WTC11 (cell line): ENCODE data around the gene TFDP1. TPM values are rescaled to one million over a fixed set of nuclear protein-coding genes. Genes with fewer than 3 reads are reported as not detected.
"Not testable (repeated sequence)": the region's sequence is repeated elsewhere in the genome, so short reads cannot be mapped to it uniquely, and the experiment has no call there.

Experiments
- ATAC-seq: fragments of 200-7000 bp; cut with Tn5 transposase; 2 replicates; pipeline ENCODE4 v1.10.0; 2021; ENCODE audit warnings: mild to moderate bottlenecking, moderate library complexity
- CTCF ChIA-PET: fragments of 300-600 bp; sonication (Branson Sonifier 250); formaldehyde crosslinking; loops from one replicate; lab custom pipeline; 2021; ENCODE audit warnings: antibody characterized with exemption; lab: Charles Lee
- POLR2A ChIA-PET: fragments of 350-600 bp; sonication (Branson Sonifier 250); formaldehyde crosslinking; loops from one replicate; lab custom pipeline; 2021; ENCODE audit warnings: antibody characterized with exemption; lab: Charles Lee
- DNase-seq: peaks from one replicate; pipeline ENCODE4 v3.0.0; 2021; ENCODE audit warnings: low spot score
- H3K27ac Mint-ChIP-seq: 2 replicates; pipeline ENCODE4 v1.8.0; 2021; ENCODE audit warnings: mixed read lengths
- H3K27me3 Mint-ChIP-seq: 2 replicates; pipeline ENCODE4 v1.8.0; 2021; ENCODE audit warnings: low read depth, mild to moderate bottlenecking, moderate library complexity, mixed read lengths
- H3K36me3 Mint-ChIP-seq: 2 replicates; pipeline ENCODE4 v1.8.0; 2021; ENCODE audit warnings: mixed read lengths
- H3K4me1 Mint-ChIP-seq: 2 replicates; pipeline ENCODE4 v1.8.0; 2022; ENCODE audit warnings: mixed read lengths
- H3K4me3 Mint-ChIP-seq: 2 replicates; pipeline ENCODE4 v1.8.0; 2021; ENCODE audit warnings: mild to moderate bottlenecking, moderate library complexity, mixed read lengths
- H3K9me3 Mint-ChIP-seq: 2 replicates; pipeline ENCODE4 v1.8.0; 2021; ENCODE audit warnings: mixed read lengths
- ARID4B ChIP-seq: sonication (generic); formaldehyde crosslinking; IDR thresholded peaks from 2 replicates; pipeline ENCODE4 v1.8.0; 2023; ENCODE audit warnings: missing genetic modification reagents, mild to moderate bottlenecking, borderline replicate concordance
- ATF1 ChIP-seq: sonication (generic); formaldehyde crosslinking; IDR thresholded peaks from 2 replicates; pipeline ENCODE4 v1.8.1; 2023; ENCODE audit warnings: mild to moderate bottlenecking, moderate library complexity, missing genetic modification reagents
- FOXP4 ChIP-seq: sonication (generic); formaldehyde crosslinking; IDR thresholded peaks from 2 replicates; pipeline ENCODE4 v1.8.0; 2022; ENCODE audit warnings: mild to moderate bottlenecking, missing genetic modification reagents
- GTF2I ChIP-seq: fragments of 250-450 bp; sonication (Bioruptor Pico); conservative IDR thresholded peaks from 2 replicates; pipeline ENCODE4 v1.4.0; 2021; ENCODE audit warnings: mild to moderate bottlenecking
- JUN ChIP-seq: sonication (generic); formaldehyde crosslinking; IDR thresholded peaks from 2 replicates; pipeline ENCODE4 v1.8.0; 2023; ENCODE audit warnings: mild to moderate bottlenecking, missing genetic modification reagents
- MXD4 ChIP-seq: fragments of 250-450 bp; sonication (Bioruptor Pico); IDR thresholded peaks from 2 replicates; pipeline ENCODE4 v1.8.0; 2021; ENCODE audit warnings: mild to moderate bottlenecking, moderate library complexity, borderline replicate concordance
- NFYB ChIP-seq: sonication (generic); formaldehyde crosslinking; conservative IDR thresholded peaks from 2 replicates; pipeline ENCODE4 v1.8.0; 2022; ENCODE audit warnings: low read depth, missing genetic modification reagents
- OVOL2 ChIP-seq: fragments of 250-450 bp; sonication (Bioruptor Pico); IDR thresholded peaks from 2 replicates; pipeline ENCODE4 v1.9.0; 2021; ENCODE audit warnings: mild to moderate bottlenecking, borderline replicate concordance
- PRRX2 ChIP-seq: fragments of 250-450 bp; sonication (Bioruptor Pico); IDR thresholded peaks from 2 replicates; pipeline ENCODE4 v1.8.0; 2021; ENCODE audit warnings: mild to moderate bottlenecking
- SMAD4 ChIP-seq: sonication (generic); formaldehyde crosslinking; IDR thresholded peaks from 2 replicates; pipeline ENCODE4 v1.8.0; 2022; ENCODE audit warnings: mild to moderate bottlenecking, missing genetic modification reagents
- ZMAT4 ChIP-seq: fragments of 250-450 bp; sonication (Bioruptor Pico); IDR thresholded peaks from 2 replicates; pipeline ENCODE4 v1.9.0; 2021; ENCODE audit warnings: mild to moderate bottlenecking
- total RNA-seq: library from RNA; stranded (reverse); gene quantifications from 3 replicates; pipeline ENCODE4 v1.2.3, GENCODE V29; 2021
- TF ChIP-seq, protein P1 (sequence below): sonication (generic); formaldehyde crosslinking; IDR thresholded peaks from 2 replicates; pipeline ENCODE4 v1.8.0; 2023; ENCODE audit warnings: missing genetic modification reagents

Gene TFDP1
- total RNA-seq, 1 experiment from 2014 or later = 61.2 TPM

DNA sequence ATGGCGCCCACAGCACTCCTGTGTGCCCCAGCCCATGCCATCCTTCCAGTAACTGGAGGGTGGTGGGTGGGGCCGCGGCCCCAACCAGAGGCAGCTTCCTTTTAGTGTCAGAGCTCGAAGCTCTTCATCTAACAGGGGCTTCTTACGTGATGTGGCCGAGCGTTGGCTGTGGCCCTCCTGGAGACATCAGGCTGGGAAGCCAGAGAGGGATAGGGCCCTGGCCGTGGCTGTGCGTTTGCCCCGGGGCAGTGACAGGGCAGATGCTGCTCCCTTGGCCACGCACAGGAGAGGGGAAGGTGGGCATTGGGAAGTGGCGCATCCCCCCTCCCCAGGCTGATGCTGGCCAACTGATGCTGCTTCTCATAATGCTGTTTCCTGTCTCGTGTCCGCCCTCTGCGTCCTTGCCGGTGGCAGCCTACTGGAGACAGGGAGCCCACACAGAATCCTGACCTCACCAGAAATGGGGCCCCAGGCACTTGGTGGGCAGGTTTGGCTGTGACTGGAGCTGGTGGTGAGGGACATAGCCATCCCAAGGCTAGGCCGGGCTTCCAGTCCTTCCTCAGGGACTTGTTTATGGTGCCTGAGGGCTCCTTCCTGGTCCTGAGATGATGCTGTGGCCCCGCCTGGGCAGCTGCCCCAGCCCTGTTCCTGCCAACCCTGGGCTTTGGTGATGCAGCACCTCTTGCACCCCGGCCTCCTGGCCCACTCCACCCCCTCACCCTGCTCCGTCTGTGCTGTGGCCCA is 39.1 kb downstream of the TFDP1 start (continued):
- no peak for TF ChIP-seq FOXP4 (CRISPR knock-in tag)
- no peak for TF ChIP-seq JUN (CRISPR knock-in tag)
- no peak for TF ChIP-seq NFYB (CRISPR knock-in tag)
- no peak for TF ChIP-seq MXD4 (CRISPR knock-in tag)
- no peak for TF ChIP-seq GTF2I
- no peak for TF ChIP-seq ATF1 (CRISPR knock-in tag)
- TF ChIP-seq, protein P1, sequence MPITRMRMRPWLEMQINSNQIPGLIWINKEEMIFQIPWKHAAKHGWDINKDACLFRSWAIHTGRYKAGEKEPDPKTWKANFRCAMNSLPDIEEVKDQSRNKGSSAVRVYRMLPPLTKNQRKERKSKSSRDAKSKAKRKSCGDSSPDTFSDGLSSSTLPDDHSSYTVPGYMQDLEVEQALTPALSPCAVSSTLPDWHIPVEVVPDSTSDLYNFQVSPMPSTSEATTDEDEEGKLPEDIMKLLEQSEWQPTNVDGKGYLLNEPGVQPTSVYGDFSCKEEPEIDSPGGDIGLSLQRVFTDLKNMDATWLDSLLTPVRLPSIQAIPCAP = no peak
- TF ChIP-seq OVOL2 (CRISPR knock-in tag) = no peak
- no peak for TF ChIP-seq ARID4B (CRISPR knock-in tag)

- 0 out of 2 replicates have a peak, but pooled peaks cover 2% of the 10 kb centered on the region for H3K4me1 Mint-ChIP-seq
- H3K27me3 Mint-ChIP-seq = no peaks in the 10 kb centered on the region
- ATAC-seq = no peak
- H3K9me3 Mint-ChIP-seq = peaks cover 9% of the 10 kb centered on the region; the same call in 1 of the 2 replicates
- no peak for TF ChIP-seq SMAD4
- ChIA-PET POLR2A (no interaction called here), CTCF (no interaction called here)
- H3K36me3 Mint-ChIP-seq = peaks cover 46% of the 10 kb centered on the region
- H3K27ac Mint-ChIP-seq = no peak overlapping the region
- no peak overlapping the region for H3K4me3 Mint-ChIP-seq
- DNase-seq = no peak
Observed at GRCh38 chr13:113624235-113624587, 39.7 kb downstream of the TFDP1 start.

DNA sequence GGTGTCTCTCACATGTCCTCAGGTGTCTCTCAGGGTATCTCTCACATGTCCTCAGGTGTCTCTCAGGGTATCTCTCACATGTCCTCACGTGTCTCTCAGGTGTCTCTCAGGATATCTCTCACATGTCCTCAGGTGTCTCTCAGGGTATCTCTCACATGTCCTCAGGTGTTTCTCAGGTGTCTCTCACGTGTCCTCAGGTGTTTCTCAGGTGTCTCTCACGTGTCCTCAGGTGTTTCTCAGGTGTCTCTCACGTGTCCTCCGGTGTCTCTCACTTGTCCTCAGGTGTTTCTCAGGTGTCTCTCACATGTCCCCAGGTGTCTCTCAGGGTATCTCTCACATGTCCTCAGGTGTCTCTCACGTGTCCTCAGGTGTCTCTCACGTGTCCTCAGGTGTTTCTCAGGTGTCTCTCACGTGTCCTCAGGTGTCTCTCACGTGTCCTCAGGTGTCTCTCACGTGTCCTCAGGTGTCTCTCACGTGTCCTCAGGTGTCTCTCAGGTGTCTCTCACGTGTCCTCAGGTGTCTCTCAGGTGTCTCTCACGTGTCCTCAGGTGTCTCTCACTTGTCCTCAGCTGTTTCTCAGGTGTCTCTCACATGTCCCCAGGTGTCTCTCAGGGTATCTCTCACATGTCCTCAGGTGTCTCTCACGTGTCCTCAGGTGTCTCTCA is 40.2 kb downstream of the TFDP1 start:
- not testable (repeated sequence) for H3K4me3 Mint-ChIP-seq

DNA sequence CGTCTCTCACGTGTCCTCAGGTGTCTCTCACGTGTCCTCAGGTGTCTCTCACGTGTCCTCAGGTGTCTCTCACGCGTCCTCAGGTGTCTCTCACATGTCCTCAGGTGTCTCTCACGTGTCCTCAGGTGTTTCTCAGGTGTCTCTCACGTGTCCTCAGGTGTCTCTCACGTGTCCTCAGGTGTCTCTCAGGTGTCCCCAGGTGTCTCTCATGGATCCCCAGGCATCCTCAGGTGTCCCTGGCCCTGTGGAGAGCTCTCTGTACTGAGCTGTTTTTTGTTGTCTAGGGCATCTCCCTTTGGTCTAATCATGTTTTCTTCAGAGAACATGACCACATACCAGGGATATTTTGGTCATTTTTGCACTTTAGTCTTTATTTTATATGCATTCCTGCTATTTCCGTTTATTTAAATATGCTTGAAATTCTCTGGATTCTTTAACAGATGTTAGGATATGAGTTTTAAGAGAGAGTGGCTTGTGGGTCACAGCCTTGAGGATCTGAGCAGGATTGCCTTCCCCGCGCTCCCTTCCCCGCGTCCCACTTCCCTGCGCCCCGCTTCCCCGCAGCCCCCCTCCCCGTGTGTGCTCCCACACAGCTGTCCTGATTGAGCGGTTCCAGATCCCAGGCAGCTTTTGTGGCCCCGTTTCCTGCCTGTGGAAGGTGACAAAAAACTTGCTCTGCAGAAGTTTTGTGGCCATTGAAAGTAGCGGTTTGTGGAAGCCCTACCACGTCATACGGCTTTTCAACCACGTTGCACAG is 41.6 kb downstream of the TFDP1 start:
- CTCF ChIA-PET = interaction anchor here (0.6 kb wide), 1 partner anchor 127 kb away, joined by 3 read pairs; no protein-coding TSS in a partner anchor
- H3K9me3 Mint-ChIP-seq = peaks cover 9% of the 10 kb centered on the region; the same call in 1 of the 2 replicates
- TF ChIP-seq PRRX2 (CRISPR knock-in tag) = no peak
- no peak for TF ChIP-seq ZMAT4 (CRISPR knock-in tag)
- DNase-seq = no peak
- 0 out of 2 replicates have a peak, but pooled peaks cover 2% of the 10 kb centered on the region for H3K4me1 Mint-ChIP-seq
- peaks cover 46% of the 10 kb centered on the region for H3K36me3 Mint-ChIP-seq
- no peak for ATAC-seq
- H3K4me3 Mint-ChIP-seq = no peak overlapping the region
- no peak overlapping the region for H3K27ac Mint-ChIP-seq
- POLR2A ChIA-PET = no interaction called here
- no peaks in the 10 kb centered on the region for H3K27me3 Mint-ChIP-seq

More for the DNA sequence above, 40.2 kb downstream of the TFDP1 start:
- ATAC-seq, POLR2A ChIA-PET, CTCF ChIA-PET, H3K9me3 Mint-ChIP-seq, H3K27ac Mint-ChIP-seq, DNase-seq, H3K27me3 Mint-ChIP-seq, H3K4me1 Mint-ChIP-seq: not testable (repeated sequence)
- peaks cover 46% of the 10 kb centered on the region for H3K36me3 Mint-ChIP-seq
